BJ (cell line): ENCODE measurements around the gene BCAR3. TPM values are rescaled to one million over a fixed set of nuclear protein-coding genes. Genes with fewer than 3 reads are reported as not detected.

Experiments used
- CTCF ChIA-PET: fragments of 350-600 bp; formaldehyde crosslinking; extraction: SDS; loops from one replicate; lab custom pipeline; 2021; ENCODE audit warnings: antibody characterized with exemption, inconsistent platforms; lab: Yijun Ruan, JAX
- POLR2A ChIA-PET: fragments of 300-600 bp; sonication (Branson Sonifier 250); formaldehyde crosslinking; extraction: SDS; loops from one replicate; lab custom pipeline; 2021; ENCODE audit warnings: antibody characterized with exemption; lab: Charles Lee
- DNase-seq: peaks from one replicate; pipeline ENCODE4 v3.0.0-alpha.2; 2011; ENCODE audit warnings: low read depth
- H3K27me3 ChIP-seq: 2 replicates; pipeline ENCODE4 v1.6.0; 2011; ENCODE audit warnings: low read length; ENCODE audit not compliant: control insufficient read depth, insufficient read depth
- H3K36me3 ChIP-seq: 2 replicates; pipeline ENCODE4 v1.5.1; 2011; ENCODE audit warnings: low read length; ENCODE audit not compliant: control insufficient read depth, insufficient read depth
- H3K4me3 ChIP-seq: 2 replicates; pipeline ENCODE4 v1.5.1; 2011; ENCODE audit warnings: low read depth, mild to moderate bottlenecking, control low read depth, low read length
- CTCF ChIP-seq: IDR thresholded peaks from 2 replicates; pipeline ENCODE4 v1.5.1; 2011; ENCODE audit warnings: low read depth, mild to moderate bottlenecking, control low read depth, inconsistent platforms, low read length, moderate library complexity; ENCODE audit not compliant: insufficient read depth
- polyA plus RNA-seq: library from polyadenylated mRNA; depleted of rRNA; stranded (reverse); fragments of >200 nt; gene quantifications from 2 replicates; pipeline ENCODE4 v1.2.3, GENCODE V29; 2011

Gene BCAR3
- polyA plus RNA-seq, 1 experiment: 31.7 TPM

DNA sequence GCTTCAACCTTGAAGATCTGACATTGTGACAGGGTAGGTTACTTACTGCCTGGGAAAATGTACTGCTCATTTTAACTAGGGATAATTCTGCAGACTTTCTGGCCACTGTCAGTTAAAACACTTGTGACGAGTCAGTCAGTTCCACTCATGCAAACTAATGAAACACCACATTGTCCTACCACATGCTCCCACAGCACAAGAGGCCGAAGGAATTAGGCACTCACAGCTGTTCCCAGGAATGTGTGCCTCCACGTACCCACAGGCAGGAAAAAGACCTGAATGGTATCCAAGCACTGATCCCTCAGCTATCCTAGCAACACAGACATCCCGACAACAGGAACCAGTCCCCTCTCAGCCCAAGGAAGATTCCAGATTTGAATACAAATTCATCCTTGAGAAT, 12.3 kb downstream of the BCAR3 start:
- DNase-seq: no peak
- POLR2A ChIA-PET: interaction anchor here (0.6 to 0.7 kb wide), 2 partner anchors 177 to 200 kb away, joined by 3 read pairs; no protein-coding TSS in a partner anchor

DNA sequence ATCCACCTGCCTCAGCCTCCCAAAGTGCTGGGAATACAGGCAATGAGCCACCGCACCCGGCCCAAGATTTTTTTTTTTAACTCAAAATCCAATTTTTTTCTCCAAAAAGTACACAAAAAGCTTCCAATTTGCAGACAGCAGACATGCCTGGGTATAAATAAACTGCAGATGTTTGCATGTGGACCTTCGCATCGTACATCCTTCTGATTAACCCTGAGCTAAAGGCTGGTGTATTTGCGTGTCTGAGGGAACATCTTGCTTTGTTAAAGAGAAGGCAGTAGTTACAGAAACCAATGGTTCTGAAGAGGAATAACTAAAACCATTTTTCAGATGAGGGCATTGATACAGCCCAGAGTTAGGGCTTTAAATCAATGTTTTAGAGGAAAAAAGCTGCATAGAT, 12.7 kb downstream of the BCAR3 start:
- no peak for TF ChIP-seq CTCF
- POLR2A ChIA-PET: no interaction called here
- no peaks in the 10 kb centered on the region for H3K27me3 ChIP-seq
- DNase-seq: no peak
- CTCF ChIA-PET: interaction anchor here (1.9 to 4.1 kb wide), 4 partner anchors 12 to 175 kb away, joined by 6 to 18 read pairs (median 13); partner anchors contain the start of gene BCAR3
- H3K4me3 ChIP-seq: no peak overlapping the region
- H3K36me3 ChIP-seq: peaks cover 6% of the 10 kb centered on the region; the same call in 1 of the 2 replicates

More for the DNA sequence above, 12.3 kb downstream of the BCAR3 start:
- no peaks in the 10 kb centered on the region for H3K27me3 ChIP-seq
- no peak overlapping the region for H3K4me3 ChIP-seq
- TF ChIP-seq CTCF: no peak
- H3K36me3 ChIP-seq: peaks cover 6% of the 10 kb centered on the region; the same call in 1 of the 2 replicates
- CTCF ChIA-PET: interaction anchor here (1.4 to 4.1 kb wide), 5 partner anchors 9 to 175 kb away, joined by 4 to 18 read pairs (median 9); partner anchors contain the start of gene BCAR3

DNA sequence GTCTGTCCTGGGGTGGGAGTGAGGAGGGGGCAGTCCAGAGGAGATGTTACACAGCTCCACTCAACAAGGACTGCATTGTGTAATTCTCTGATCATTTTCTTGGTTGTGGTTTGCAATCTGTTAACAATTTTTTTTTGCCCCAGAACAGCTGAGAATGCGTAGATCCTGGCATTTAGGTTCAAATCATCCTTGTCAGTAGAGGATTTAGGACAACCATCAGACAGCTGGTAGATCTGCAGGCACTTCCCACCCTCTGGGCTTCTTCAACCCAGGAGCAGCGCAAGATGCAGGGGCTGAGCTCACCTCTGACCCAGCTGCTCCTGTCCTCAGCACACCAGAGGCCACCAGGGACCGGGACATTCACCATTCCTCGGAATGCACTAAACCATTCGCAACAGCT, 13.5 kb downstream of the BCAR3 start:
- ChIA-PET POLR2A (interaction anchor here (0.6 kb wide), 1 partner anchor 11 kb away, joined by 5 read pairs; no protein-coding TSS in a partner anchor), CTCF (interaction anchor here (1.0 to 4.1 kb wide), 6 partner anchors 13 to 357 kb away, joined by 3 to 18 read pairs (median 8); partner anchors contain the start of gene BCAR3)
- H3K4me3 ChIP-seq: no peak overlapping the region
- peaks cover 6% of the 10 kb centered on the region; the same call in 1 of the 2 replicates for H3K36me3 ChIP-seq
- no peaks in the 10 kb centered on the region for H3K27me3 ChIP-seq
- DNase-seq: no peak
- TF ChIP-seq CTCF: no peak

- no peak overlapping the region for H3K4me3 ChIP-seq
- H3K36me3 ChIP-seq: peaks cover 6% of the 10 kb centered on the region; the same call in 1 of the 2 replicates
- ChIA-PET CTCF (interaction anchor here (0.9 to 4.1 kb wide), 7 partner anchors 9 to 357 kb away, joined by 3 to 18 read pairs (median 6); partner anchors contain the start of gene BCAR3), POLR2A (no interaction called here)
- no peaks in the 10 kb centered on the region for H3K27me3 ChIP-seq
- DNase-seq: no peak
- TF ChIP-seq CTCF: no peak
These were observed 14.0 kb downstream of the BCAR3 start for GRCh38 chr1:93667642-93668041.

- no peak for DNase-seq
- no peak for TF ChIP-seq CTCF
- Histone ChIP-seq H3K36me3 (peaks cover 4% of the 10 kb centered on the region; the same call in 1 of the 2 replicates), H3K4me3 (no peak overlapping the region), H3K27me3 (no peaks in the 10 kb centered on the region)
- ChIA-PET POLR2A (no interaction called here), CTCF (interaction anchor here (0.6 to 3.9 kb wide), 4 partner anchors 8 to 358 kb away, joined by 3 to 18 read pairs (median 3); no protein-coding TSS in a partner anchor)
These were observed 14.8 kb downstream of the BCAR3 start for GRCh38 chr1:93666613-93667384.
